ENCODE measurements around the gene FBXW11.

FBXW11 gene

DNA sequence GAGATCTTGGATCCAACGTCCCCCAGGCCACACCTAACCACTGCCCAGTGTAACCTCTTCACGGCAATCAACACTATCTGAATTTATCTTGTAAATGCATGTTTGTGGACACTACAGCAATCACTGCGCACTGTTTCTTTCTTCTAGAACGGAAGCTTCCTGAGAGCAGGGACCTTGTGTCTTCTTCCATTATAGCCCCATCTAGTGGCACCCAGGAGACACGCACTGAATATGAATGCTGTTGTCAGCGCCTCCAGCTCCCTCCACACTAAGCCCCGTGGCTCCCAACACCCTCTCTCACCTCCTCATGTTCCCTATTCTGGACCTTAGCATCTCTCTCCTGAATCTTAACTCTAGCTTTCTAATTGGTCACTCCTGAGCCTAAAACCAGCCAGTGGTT, 148.1 kb downstream of the FBXW11 start:
- no peak for DNase-seq

DNA sequence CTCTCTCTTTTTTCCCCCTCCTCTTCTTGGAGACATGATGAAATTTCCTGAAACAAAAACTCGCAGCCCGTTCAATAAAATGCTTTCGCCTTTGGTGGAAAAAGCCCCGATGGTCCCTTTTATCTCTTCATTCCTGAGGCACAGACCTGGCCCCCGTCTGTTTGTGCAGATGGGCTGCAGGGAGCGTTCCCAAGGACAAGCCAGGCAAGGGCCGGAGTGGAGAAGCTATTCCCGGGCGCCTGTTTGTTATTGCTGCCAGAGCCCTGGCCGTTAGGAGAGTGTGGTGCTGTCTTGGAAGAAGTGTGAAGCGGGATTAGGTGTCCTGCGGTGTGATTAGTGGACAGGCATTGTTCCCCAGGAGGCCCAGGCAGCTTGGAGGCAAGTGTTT, 149.0 kb downstream of the FBXW11 start:
- no peak for DNase-seq

DNA sequence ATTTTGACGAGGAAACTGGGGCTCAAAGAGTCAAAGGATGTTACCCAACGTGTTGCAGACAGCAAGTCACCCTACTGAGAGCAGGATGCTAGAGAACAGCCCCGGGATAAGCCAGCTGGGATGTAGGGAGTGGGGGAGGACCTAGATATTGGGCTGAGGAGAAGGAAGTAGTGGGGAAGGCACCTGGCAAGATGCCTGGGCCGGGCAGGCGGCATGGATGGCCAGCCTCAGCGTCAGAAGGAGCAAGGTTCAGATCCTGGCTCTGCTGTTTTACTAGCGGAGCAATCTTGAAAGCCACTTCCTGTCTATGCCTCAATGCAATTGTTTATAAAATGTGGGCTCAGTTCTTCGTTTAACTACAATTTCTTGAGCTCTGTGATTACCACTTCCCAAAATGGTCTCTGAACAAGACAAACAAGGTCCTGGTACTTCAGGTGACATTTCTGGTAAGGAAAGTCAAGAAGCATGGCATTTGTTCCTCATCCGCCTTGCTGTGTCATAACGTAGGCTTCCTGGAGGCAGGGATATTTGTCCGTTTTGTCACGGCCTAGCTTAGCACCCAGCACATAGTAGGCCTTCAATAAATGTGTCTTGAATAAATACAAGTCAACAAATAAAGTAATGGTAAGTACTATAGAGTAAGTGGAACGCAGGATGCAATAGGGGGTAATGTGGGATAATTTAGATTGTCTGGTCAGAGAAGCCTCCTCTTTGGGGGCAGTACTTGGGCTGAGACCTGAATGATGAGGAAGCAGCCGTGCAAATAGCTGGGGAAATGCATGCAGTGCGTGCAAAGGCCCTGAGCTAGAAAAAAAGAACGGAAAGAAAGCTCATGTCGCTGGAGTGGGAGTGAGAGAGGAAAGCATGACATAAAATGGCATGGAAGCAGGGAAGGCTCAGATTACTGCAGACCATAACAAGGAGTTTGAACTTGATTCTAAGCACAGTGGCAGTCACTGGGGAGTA, 150.4 kb downstream of the FBXW11 start:
- no peak for DNase-seq

DNA sequence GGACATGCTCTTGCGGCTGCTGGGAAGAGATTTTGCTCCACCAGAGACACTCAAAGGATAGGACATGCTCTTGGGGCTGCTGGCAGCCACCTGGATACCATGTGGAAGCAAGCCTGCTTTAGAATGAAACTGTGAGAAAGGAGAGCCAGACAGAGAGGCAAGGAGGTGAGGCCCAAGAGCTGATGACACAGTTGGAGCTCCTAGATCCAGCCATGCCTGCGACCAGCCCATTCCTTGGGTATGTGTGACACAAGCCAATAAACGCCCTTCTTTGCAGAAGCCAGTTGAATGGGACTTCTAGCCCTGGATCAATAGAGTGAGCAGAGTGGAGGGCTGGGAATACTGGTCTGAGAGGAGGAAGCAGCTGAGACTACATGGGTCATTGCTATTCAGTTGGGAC, 151.2 kb downstream of the FBXW11 start:
- no peak for DNase-seq

DNA sequence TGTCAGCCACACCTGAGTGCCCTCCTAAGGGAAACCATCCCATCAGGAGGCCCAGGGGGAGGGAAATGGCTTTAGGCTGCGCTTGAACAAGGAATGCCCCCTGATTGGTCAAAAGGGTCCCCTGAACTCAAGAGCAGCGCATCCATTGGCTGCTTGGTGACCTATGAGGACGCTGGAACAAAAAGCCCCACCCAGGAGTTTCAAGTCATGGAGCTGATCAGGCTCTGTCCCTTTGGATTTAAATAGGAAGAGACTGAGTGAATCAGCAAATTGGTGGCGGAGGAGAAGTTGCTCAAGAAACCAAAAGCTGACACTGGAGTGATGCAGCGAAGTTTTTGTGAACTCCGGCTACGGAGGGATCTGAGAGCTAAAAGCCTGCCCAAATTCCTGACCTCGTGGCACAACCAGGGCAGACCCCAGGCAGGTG, 154.2 kb downstream of the FBXW11 start:
- no peak for DNase-seq

DNA sequence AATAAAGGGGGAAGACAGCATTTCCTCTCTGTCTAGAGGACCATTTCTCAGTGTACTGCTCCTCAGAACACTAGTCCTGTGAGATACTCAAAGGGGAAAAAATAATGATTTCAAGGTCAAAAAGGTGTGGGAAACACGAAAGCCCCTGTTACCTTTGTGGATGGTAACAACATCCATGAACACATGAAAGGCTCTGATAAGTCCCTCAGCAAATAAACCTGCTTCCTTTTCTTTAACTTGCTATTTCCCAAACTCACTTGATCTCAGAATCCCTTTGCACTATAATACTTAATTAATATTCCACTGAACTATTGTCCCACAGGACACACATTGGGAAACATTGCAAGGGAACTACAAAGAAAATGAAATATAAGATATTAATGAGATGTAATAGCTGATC, 155.2 kb downstream of the FBXW11 start:
- DNase-seq: no peak

DNA sequence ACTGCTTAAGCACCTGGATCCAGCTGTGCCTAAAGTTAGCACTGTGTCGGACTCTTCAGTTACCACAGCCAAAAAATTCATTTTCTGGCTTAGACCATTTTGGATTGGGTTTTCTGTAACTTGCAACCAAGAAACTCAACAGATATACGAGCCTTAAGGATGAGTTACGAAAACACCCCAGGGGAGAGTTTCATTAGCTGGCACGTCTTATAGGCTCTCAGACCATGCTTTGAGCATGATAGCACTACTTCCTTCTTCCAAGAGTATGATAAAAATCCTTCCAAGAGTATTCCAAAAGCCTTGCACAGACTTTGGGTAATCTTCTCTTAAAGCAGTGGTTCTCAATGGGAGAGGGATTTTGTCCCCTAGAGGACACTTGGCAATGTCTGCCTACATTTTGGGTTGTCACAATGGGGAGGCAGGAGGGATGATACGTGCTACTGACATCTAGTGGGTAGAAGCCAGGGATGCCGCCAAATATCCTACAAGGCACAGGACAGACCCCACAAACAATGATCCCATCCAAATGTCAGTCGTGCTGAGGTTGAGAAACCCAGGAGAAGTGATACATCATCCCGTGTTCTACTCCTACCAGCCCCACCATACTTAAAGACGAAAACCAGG, 156.0 kb downstream of the FBXW11 start:
- no peak for DNase-seq

DNA sequence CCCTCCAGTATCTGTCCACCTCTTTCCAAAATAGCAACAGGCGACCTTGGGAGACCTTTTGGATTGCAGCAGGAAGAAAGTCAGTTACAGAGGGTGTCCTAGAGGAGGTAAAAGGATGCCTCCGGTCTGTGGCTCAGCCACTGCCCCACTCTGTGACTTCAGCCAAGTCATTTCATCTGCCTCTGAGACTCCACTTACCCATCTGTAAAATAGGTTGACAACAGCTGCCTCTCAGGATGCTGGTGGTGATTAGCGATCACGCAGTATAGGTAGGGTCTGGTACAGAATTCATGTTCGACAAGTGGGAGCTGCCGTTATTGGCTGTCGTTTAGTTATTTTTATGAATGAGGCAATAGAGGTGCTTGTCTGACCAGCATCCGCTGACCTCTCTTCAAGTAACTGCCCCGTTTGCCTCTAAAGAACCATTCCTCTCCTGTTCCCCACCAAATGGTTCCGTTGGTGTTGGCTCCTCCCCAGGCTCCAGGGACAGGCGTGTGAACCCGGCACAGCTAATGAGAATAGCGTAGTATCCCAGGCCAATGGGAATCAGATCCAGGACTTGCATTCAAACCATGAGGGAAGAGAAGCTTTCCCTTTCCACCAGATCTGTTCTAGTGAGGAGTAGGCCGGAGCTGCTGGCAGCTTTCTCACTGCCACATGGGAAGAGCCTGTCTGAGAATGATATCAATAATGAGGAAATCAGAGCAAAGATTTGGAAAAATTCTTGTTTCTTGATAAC, 156.7 kb downstream of the FBXW11 start:
- no peak for DNase-seq

DNA sequence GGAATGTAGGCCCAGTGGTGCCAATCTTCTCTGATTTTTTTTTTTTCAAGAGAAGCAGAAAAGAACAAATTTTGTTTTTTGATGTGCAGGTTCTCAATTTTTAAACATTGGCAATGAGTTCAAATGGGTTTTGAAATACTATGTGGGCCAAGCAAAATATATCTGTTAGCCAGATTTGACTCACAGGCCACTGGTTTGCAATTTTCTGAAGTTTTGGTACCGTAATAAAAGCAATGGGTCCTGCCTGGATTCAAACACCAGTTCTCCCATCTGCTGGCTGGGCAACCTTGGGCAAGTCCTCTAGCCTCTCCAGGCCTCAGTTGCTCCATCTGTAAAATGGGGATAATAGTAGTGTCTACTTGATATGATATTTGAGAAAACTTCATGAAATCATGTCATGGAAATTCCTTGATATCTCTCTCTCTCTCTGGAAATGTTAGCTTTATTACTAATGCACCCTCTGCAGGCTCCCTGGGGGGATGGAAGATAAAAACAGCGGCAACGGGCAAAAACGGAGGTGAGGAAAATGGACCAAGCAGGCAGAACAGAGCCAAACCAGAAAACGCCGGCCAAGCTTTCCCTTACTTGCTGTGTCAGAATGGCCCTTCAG, 157.4 kb downstream of the FBXW11 start:
- DNase-seq: no peak

DNA sequence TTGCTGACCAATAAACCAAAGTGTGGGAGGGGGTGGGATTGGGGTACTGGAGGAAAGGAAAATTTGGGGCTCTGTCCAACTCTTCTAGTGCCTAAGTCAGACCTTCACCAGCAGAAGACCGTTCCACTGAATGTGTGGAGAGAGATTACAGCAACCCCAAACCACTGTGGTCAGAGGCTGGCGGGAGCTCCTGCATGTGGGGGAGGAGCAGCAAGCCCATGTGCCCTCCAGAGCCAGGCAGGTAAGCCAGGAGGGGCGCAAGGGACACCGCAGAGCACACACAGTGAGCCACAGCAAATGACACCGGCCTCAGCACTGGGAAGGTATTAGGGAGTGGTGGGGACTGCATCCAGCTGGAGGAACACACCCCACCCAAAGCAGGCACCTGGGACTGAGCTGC, 158.0 kb downstream of the FBXW11 start:
- no peak for DNase-seq

DNA sequence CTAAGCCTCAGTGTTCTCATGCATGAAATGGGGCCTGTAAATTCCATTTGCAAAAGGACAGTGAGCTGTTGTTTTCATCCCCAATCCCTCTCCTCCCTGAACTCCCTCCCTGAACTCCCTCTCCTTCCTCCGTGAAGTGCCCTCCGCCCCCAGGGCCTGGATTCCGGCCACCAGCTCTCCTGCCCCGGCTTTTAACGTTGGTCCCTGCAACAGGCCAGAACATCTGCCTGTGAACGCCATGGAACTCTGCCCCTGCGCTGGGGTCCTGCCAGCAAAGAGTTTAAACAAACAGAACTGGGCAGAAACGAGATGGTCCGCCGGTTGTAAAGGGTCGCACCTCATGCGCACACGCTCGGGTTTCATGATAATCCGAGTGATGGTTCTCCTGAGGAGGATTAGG, 158.4 kb downstream of the FBXW11 start:
- no peak for DNase-seq

DNA sequence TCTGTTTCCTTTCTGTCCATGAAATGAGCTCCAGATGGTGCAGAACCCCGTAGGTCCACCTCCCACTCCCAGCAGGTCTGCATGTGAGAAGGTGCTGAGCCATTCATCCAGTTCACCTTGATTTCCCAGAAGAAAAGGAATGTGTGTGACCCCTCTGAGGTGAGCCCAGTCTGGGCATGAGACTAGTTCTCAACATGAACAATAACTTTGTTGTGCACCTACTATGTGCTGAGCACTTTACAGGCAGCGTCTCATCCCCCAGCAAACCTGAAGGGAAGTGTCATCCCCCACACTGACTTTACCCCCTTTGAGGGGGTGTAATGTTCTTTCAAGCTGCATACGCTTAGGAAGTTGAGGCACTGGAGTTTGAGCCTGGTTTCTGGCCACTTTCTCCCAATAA, 159.4 kb downstream of the FBXW11 start:
- no peak for DNase-seq

DNA sequence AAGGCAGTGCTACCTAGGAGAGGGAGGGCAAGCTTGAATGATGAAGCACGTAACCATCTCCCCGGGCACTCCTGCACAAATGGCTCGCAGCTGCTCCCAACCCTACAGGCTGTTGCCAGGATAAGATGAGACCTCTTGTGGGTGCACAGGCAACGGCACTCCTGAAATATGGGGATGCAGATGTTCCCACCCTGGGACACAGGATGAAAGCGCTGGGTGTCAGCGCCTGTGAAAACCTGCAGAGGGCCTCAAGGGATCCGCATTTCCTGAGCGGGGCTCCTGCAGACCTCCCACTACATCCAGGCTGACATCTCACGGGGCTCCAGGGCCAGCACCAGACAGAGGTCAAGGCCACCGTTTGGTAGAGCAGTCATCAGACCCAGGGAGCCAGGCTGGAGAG, 160.1 kb downstream of the FBXW11 start:
- DNase-seq: no peak

DNA sequence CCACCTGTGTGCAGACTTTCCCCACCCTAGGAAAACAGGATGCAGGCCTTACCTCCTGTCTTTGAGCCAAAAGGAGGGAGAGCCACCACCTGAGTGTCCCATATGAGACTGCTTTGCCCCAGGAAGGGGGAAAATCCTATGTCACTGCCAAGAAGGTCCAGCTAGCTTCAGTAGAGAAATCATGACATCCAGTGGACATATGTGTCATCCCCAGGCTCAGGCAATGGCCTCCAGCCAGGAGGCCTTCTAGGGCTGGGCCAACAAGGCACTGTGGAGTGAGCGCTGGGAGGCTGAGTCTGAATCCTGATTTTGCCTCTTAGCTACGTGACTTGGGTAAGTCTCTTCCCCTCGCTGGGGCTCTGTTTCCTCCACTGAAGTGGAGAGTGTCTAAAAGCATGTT, 160.6 kb downstream of the FBXW11 start:
- DNase-seq: no peak

DNA sequence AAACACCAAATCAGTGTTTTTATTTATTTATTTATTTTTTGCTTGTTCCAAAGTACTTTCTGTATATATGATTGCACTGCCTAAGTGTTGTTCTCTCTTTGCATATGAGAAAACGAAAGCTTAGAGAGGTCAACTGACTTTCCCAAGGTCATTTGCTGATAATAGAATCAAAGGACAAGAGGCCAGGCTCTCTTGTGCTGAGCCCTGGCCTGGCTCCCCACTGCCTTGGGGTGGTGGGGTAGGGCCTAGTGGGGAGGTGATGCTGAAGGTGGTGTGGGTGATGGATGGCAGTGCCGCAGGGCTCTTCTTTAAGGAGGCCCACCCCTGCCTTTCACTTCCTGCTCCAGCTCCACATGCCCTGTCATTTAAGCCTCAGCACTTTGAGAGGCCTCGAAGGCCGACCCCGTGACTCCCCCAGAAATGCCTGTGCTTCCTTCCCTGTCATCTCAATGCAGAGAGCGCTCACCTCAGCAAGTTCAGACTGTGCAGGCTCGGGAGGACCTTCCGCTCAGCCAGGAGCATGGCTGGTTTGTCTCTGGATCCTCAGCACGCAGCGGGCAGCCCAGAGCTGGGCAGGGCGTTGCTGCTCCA, 161.3 kb downstream of the FBXW11 start:
- no peak for DNase-seq

DNA sequence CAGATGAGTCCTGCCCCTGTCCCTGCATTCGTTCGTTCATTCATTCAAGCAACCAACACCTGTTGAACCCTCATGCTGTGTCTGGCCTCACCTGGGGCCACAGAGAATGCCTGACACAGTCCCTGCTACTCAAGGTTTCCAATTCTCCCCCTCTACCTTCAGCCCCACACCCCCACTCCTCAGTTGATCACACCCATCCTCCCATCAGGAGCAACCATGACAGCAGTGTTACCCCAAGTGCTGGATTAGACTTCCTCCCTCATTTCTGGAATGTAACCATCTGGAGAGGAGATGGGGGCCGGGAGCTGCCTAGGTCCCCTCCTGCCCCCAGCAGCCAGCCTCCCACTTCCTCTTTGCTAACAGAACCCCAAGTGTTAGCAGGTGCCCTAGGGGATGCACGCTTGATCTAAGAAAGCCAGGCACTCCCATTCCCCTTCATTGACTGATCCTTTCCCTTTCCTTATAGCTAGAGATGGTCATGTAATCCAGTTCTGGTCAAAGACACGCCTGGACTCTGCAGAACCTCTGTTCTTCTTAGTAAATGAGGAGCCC, 163.6 kb downstream of the FBXW11 start:
- no peak for DNase-seq

DNA sequence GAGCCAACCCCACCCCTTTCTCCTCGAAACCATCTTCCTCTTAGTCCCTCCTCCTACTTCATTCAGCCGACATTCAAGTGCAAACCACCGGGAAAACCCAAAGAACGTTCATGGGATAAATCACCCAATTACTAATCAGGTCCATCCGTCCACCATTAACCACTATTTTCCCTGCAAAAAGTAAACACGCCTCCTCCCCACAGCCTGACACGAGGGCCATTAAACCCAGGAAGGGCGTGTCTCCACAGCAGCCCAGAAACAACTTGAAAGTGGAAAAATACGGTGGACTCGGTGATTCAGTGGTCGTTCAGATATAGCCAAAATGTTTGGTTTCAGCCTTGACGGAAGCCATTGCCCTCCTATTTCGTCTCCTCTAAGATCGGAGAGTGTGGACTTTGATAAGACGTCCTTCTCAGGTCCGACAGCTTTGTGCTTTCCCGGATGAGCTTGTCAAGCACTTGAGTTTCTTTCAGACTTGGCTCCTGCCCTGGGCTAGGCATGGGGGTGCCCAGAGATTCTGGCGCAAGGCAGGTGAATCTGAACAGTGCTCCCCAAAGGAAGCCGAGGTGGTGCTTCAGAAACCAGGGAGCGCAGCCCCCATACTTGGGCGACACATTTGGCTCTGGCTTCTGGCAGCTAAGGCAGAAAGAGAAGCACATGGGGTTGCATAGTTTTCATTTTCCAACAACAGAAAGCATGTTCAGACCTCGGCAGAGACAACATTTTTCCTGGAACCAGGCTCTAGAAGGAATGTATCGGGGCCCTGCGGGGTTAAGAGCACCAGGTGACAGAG, 164.3 kb downstream of the FBXW11 start:
- no peak for DNase-seq

DNA sequence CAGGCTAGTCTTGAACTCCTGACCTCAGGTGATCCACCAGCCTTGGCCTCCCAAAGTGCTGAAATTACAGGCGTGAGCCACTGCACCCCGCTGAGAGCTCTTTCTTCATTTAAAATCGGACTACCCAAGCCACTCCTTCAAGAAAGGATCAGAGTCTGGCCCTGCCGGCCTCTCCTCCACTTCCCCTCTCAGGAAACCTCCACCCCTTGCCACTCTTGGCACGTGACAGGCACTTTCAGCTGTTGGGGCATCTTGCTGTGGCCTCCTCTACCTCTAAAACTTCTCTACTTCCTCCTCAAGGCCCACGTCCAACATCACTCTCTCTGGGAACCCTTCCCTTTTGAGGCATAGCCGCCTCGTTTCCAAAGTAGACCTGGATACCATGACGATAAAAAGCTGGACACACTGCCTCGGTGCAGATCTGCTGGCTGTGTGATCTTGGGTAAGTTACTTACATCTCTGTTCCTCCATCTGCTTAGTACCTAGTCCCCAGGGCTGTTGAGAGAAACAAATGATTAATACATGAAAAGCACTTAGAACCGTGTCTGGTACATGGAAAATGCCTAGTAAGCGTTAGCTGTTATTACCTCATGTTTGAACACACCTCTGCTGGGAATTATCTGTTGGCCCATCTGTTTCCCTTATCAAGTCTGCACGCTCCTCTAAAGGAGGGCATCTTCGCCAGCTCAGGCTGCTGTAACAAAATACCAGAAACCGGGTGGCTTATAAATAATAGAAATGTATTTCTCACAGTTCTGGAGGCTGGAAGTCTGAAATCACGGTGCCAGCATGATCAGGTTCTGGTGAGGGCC, 165.5 kb downstream of the FBXW11 start:
- DNase-seq: no peak

DNA sequence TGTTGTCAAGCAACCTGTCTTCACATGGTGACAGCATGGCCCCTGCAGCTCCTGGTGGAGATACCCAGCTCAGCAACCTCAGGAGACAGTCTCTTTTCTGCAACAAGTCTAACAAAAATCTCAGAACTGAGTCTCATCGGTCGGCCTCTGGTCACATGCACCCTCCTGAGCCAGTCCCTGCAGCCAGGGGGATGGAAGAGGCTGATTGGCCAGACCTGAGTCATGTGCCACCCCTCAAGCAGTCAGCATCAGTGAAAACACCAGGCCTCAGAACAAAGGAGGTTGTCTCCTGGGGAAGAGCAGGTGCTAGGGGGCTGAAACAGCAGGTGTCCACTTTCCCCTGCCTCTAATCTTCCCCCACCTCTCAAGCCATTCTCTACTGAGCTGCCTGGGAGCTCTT, 166.4 kb downstream of the FBXW11 start:
- no peak for DNase-seq

DNA sequence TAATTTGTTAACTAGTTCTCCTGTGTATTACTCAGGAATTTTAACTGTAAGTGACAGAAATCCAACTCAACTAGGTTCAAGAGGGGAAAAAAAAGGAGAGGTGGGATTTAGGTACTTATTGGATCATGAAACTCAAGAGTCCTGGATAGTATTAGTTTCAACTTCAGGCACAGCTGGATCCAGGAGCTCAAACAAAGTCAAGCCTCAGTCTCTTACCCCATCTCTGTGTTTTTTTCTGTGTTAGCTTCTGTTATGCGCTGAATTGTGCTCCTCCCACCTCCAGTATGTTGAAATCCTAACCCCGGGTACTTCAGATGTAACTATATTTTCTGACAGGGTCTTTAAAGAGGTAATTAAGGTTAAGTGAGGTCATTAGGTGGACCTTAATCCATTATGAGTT, 167.3 kb downstream of the FBXW11 start:
- DNase-seq: no peak

DNA sequence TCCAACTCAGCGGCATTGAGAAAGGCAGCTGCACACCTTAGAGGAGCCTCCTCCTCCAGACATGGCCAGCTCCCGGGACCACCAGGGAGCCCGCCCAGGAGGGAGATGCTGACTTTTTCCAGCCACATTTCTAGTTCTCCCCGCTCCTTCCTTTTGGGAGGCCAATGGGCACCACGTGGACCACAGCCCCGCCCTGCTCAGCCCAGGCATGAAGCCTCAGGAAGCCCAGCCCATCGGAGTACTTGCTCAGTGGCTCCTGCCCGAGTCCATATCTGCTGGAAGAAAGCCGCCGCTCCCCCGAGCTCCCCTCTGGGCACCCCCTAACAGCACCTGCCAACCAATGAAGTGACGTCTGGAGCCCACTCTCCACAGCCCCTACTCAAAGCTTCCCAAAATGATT, 168.4 kb downstream of the FBXW11 start:
- no peak for DNase-seq
